ENCODE data around the gene UPK3BL1. TPM values are rescaled to one million over a fixed set of nuclear protein-coding genes. Genes with fewer than 3 reads are reported as not detected.
A peak's percentile ranks its signal among the peaks of the same experiment; 100 is the strongest.
"Not testable (repeated sequence)": the region's sequence is repeated elsewhere in the genome, so short reads cannot be mapped to it uniquely, and the experiment has no call there.

UPK3BL1 gene
- total RNA-seq, 1 donor from 2014 or later = 21.9 TPM

DNA sequence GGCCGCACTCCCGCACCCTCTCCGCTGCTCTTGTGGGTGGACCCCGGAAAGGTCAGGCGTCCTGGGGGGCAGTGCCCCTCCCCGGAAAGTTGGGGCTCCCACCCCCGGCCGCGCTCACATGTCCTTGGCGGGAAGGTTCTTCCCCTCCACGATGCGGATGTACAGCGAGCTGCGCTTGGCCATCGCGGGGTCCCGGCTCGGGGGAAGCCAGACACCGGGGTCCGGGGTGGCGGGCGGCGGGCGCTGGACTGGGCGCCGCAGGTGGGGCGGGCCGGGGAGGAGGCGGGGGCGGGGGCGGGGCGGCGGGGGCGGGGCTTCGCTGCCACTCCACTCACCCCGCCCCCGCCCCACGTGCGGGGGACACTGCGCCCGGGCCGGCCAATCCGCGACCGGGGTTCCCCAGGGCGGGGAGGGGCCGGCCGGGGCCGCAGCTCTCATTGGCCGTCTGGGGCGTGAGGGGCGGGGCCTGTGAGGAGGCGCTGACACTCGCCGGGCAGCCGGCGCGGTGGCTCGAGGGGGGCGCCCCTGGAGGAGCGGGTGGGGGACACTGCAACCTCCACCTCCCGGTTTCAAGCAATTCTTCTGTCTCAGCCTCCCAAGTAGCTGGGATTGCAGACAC is 26.0 kb downstream of the UPK3BL1 start, which contains the start of gene RASA4:
Gene RASA4, minus strand, starts transcription at position 250 of the 619 bp plus-strand sequence. Its CDS starts 67 bp downstream, at position 183.
- H3K36me3 Mint-ChIP-seq (ENCODE audit: unreplicated experiment); DNase-seq; H3K27ac Mint-ChIP-seq (ENCODE audit: unreplicated experiment); H3K27me3 Mint-ChIP-seq (ENCODE audit: unreplicated experiment); H3K4me3 Mint-ChIP-seq (ENCODE audit: unreplicated experiment); H3K4me1 Mint-ChIP-seq (ENCODE audit: low read depth, unreplicated experiment); H3K9me3 Mint-ChIP-seq (ENCODE audit: unreplicated experiment): not testable (repeated sequence)

DNA sequence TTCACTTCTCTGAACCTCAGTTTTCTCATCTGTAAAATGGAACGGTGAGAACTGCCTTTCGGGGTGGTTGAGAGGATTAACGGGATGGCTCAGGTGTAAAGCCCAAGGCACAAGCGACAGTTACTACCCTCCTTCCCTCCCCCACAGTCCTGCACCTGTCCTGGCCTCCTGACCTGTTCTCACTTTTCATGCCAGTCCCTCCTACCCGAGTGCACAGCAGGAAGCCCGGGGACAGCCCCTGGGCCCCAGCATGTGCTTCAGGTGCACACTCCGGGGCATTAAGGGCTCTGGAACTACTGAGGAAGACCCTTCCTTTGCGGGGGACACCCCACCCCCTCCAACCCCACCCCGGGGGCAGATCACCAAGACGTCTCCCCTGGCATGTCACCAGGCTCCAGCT is 26.7 kb downstream of the UPK3BL1 start:
- H3K9me3 Mint-ChIP-seq (ENCODE audit: unreplicated experiment); DNase-seq; H3K27me3 Mint-ChIP-seq (ENCODE audit: unreplicated experiment); H3K36me3 Mint-ChIP-seq (ENCODE audit: unreplicated experiment); H3K4me3 Mint-ChIP-seq (ENCODE audit: unreplicated experiment); H3K4me1 Mint-ChIP-seq (ENCODE audit: low read depth, unreplicated experiment); H3K27ac Mint-ChIP-seq (ENCODE audit: unreplicated experiment): not testable (repeated sequence)

DNA sequence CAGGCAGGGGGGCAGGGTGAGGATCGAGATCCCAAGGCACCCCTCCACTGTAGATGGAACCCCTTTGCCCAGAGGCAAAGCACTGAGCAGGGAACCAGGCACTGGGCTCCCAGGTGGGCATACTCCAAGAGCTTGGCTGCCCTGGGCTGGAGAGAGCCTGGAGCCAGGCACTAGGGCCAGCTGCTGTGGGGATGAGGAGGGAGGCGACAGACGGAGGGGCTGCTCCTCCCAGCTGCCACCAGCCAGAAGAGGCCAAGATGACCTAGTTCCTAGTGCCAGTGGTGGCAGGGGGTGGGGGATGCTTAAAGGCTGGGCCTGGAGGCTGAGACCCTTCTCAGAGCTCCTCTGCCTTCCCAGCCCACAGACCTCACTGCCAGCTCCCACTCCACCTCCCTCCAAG is 27.7 kb downstream of the UPK3BL1 start:
- not testable (repeated sequence) for H3K27ac Mint-ChIP-seq (ENCODE audit: unreplicated experiment); H3K36me3 Mint-ChIP-seq (ENCODE audit: unreplicated experiment); H3K27me3 Mint-ChIP-seq (ENCODE audit: unreplicated experiment); H3K4me3 Mint-ChIP-seq (ENCODE audit: unreplicated experiment); H3K9me3 Mint-ChIP-seq (ENCODE audit: unreplicated experiment); H3K4me1 Mint-ChIP-seq (ENCODE audit: low read depth, unreplicated experiment); DNase-seq

DNA sequence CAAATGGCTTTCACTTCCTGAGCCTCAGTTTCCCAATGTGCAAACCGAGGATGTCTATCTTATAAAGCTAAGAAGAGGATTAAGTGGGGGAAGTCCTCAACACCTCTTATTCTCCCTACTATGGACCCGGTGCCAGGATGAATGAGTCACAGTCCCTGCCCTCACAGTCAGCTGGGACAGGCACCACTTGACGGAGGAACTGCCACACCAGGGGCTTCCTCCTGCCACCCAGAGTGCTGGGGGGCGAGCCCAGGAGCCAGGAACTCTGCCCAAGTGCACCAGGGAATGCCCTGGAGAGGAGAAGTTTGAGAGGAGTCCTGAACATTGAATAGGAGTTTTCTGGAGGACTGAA is 28.3 kb downstream of the UPK3BL1 start:
- DNase-seq; H3K27me3 Mint-ChIP-seq (ENCODE audit: unreplicated experiment); H3K9me3 Mint-ChIP-seq (ENCODE audit: unreplicated experiment); H3K4me1 Mint-ChIP-seq (ENCODE audit: low read depth, unreplicated experiment); H3K36me3 Mint-ChIP-seq (ENCODE audit: unreplicated experiment); H3K4me3 Mint-ChIP-seq (ENCODE audit: unreplicated experiment); H3K27ac Mint-ChIP-seq (ENCODE audit: unreplicated experiment): not testable (repeated sequence)

DNA sequence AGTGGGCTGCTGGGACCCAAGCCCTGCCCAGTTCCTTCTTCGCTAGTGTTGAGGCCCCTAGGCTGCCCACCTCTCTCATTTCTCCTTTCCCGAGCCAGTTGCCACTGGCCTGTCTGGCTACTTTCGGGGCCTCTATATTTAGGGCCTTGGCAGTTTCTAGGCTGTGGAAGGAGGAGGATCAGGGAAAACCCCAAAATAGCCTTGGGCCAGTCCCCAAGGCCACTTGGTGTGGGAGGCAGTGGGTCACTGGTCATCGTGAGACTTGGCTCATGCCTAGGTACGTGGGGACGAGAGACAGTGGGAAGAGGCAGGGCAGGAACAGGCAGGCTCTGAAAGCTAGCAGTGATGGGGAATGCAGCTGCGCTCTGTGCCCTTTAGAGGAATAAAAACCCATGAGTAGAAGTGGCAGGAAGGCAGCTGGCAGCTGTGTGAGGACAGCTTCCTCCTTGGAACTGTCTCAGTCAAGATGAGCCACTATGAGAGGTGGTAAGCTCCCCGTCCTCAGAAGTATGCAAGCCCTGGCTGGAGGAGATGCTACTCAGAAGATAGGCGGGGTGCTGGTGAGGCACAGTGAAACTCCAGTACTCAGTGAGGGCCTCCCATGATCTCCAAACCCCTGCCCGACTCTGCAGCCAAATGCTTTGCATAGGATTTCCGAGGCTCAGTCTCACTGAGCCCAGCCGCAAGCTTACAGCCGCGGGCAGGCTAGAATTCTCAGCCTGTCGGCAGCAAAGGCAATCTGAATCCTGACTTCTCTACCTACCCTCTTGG is 28.8 kb downstream of the UPK3BL1 start:
- H3K27ac Mint-ChIP-seq (ENCODE audit: unreplicated experiment); H3K9me3 Mint-ChIP-seq (ENCODE audit: unreplicated experiment); H3K36me3 Mint-ChIP-seq (ENCODE audit: unreplicated experiment); H3K4me3 Mint-ChIP-seq (ENCODE audit: unreplicated experiment); H3K4me1 Mint-ChIP-seq (ENCODE audit: low read depth, unreplicated experiment); H3K27me3 Mint-ChIP-seq (ENCODE audit: unreplicated experiment); DNase-seq: not testable (repeated sequence)

DNA sequence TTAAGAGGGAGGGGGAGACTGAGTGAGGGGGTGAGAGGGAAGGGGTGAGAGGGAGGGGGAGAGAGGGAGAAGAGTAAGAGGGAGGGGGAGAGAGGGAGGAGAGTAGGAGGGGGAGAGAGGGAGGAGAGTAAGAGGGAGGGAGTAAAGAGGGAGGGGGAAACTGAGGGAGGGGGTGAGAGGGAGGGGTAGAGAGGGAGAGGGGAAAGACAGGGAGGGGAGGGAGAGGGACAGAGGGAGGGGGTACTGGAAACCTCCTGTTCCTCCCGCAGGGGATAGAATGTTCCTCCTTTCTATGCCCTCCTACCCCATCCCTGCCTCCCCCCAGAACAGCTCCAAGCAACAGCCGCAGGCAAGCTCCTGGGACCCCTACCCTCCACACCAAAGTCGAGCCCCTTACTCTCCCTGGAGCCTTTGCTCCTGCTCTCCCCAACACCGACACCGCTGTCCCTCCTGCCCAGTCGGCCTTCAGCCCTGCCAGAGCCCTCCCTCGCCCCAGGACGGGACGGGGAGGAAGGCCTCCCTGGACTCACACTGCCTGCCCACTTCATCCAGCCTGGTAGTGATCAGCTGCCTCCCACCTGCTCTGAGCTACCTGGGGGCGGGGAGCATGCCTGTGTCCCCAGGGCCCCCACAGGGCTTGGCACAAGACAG is 30.8 kb downstream of the UPK3BL1 start:
- not testable (repeated sequence) for H3K27me3 Mint-ChIP-seq (ENCODE audit: unreplicated experiment); H3K4me1 Mint-ChIP-seq (ENCODE audit: low read depth, unreplicated experiment); H3K9me3 Mint-ChIP-seq (ENCODE audit: unreplicated experiment); H3K27ac Mint-ChIP-seq (ENCODE audit: unreplicated experiment); H3K4me3 Mint-ChIP-seq (ENCODE audit: unreplicated experiment); H3K36me3 Mint-ChIP-seq (ENCODE audit: unreplicated experiment)
- peak; percentile 48 for DNase-seq

DNA sequence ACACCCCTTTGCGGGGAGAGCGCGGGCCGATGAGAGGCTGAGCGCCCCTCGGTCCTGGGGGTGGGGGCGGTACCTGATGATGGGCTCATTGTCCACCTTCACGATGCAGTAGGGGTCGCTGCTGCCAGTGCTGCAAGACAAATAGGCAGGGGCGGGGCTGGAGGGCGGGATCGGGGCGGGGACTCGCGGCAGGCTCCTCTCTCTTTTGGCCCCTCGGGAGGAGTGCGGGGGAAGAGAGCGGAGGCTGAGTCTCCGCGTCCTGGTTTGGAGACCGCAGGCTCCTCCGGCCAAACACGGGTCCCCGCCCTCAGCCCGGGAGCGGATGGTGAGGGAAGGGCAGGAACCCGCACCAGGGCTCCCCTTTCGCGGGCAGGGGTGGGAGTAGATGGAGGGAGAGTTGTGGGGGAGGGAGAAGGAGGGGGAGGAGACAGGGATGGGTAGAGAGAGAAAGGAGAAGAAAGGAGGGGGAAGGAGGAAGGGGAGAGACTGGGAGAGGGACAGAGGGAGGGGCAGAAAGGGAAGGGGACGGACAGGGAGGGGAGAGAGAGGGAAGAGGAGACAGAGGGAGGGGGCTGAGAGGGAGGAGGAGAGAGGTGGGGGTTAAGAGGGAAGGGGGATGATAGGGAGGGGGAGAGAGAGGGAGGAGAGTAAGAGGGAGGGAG is 31.4 kb downstream of the UPK3BL1 start:
- H3K27ac Mint-ChIP-seq (ENCODE audit: unreplicated experiment); H3K4me1 Mint-ChIP-seq (ENCODE audit: low read depth, unreplicated experiment); H3K9me3 Mint-ChIP-seq (ENCODE audit: unreplicated experiment); DNase-seq; H3K27me3 Mint-ChIP-seq (ENCODE audit: unreplicated experiment); H3K4me3 Mint-ChIP-seq (ENCODE audit: unreplicated experiment); H3K36me3 Mint-ChIP-seq (ENCODE audit: unreplicated experiment): not testable (repeated sequence)

DNA sequence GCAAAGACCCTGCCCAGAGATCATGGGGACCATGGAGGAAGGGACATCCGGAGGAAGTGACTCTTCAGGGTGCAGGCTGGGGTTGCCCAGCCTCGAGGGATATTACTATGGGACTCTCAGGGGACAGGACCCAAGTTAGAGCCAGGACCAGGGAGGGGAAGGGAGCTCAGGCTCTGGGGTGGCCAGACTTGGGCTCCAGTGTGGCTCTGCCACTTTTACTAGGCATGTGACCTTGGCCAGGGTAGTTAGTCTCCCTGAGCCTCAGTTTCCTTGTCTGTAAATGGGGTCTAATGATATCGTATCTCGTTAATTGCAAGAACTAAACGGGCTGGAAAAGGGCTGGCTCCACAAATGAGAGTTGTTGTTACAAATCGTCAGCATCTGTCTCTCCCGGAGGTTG is 32.1 kb downstream of the UPK3BL1 start:
- H3K27ac Mint-ChIP-seq (ENCODE audit: unreplicated experiment); H3K4me3 Mint-ChIP-seq (ENCODE audit: unreplicated experiment); H3K36me3 Mint-ChIP-seq (ENCODE audit: unreplicated experiment); H3K9me3 Mint-ChIP-seq (ENCODE audit: unreplicated experiment); DNase-seq; H3K4me1 Mint-ChIP-seq (ENCODE audit: low read depth, unreplicated experiment); H3K27me3 Mint-ChIP-seq (ENCODE audit: unreplicated experiment): not testable (repeated sequence)

DNA sequence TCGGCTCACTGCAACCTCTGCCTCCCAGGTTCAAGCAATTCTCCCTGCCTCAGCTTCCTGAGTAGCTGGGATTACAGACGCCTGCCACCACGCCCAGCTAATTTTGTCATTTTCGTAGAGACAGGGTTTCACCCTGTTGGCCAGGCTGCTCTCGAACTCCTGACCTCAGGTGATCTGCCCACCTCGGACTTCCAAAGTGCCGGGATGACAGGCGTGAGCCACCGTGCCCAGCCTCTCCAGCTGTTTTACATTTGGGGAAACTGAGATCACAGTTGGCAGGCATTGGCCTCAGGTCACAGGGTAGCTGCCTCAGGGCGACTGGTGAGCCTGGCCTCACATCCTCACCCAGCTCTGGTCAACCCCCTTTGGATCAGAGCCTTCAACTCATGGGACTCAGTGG is 32.9 kb downstream of the UPK3BL1 start:
- not testable (repeated sequence) for H3K9me3 Mint-ChIP-seq (ENCODE audit: unreplicated experiment); H3K4me1 Mint-ChIP-seq (ENCODE audit: low read depth, unreplicated experiment)

DNA sequence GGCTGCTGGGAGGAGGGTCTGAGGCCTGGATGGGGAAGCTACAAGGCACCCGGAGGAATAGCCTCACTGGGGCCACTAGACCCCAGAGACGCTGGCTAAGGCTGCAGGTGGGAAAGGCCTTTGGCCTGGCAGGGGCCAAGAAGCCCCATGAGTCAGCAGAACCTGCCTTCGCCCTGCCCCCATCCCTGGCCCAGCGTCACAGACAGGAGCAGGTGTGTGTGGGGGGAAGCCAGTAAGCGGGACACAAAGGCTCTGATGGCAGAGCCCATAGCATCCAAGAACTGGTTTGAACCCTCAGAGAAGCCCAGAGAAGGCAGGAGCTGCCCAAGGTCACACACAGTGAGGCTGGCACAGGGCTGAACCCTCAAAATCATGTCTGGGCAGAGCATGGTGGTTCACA is 35.7 kb downstream of the UPK3BL1 start:
- H3K27ac Mint-ChIP-seq (ENCODE audit: unreplicated experiment); DNase-seq; H3K27me3 Mint-ChIP-seq (ENCODE audit: unreplicated experiment); H3K4me3 Mint-ChIP-seq (ENCODE audit: unreplicated experiment); H3K36me3 Mint-ChIP-seq (ENCODE audit: unreplicated experiment); H3K4me1 Mint-ChIP-seq (ENCODE audit: low read depth, unreplicated experiment); H3K9me3 Mint-ChIP-seq (ENCODE audit: unreplicated experiment): not testable (repeated sequence)

More for the DNA sequence above, 32.9 kb downstream of the UPK3BL1 start:
- H3K4me3 Mint-ChIP-seq (ENCODE audit: unreplicated experiment); DNase-seq; H3K27ac Mint-ChIP-seq (ENCODE audit: unreplicated experiment); H3K36me3 Mint-ChIP-seq (ENCODE audit: unreplicated experiment); H3K27me3 Mint-ChIP-seq (ENCODE audit: unreplicated experiment): not testable (repeated sequence)

DNA sequence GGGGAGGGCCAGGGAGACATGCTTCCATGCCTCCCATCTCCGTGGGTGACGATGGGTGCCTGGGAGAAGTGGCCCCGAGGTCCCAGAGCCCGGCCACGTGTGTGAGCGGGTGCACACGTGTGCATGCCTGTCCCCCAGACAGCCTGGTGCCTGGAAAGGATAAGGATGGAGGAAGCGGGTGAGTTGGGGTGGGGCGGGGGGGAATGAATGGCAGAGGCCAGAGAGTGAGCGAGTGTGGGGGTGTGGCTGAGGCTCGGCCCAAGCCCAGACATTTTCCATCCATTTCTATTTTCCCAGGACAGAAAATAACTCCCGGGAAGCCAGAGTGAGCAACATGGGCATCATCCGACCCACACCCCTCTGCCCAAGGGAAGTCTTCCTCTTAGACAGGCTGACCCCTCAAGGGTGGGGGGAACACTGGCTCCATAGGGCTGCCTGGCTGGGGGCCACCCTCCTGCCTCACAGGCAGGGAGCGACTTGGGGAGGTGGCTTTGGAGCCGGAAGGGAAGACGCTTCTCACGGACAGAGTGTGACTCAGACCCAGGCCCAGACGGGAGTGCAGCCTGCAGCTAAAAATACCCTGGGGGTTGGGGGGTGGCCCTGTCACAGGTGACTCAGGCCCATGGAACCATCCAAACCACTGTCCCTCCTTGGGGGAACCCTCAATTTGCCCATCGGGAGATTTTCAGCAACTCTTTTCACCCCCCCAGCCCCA is 38.0 kb downstream of the UPK3BL1 start:
- not testable (repeated sequence) for H3K4me1 Mint-ChIP-seq (ENCODE audit: low read depth, unreplicated experiment); H3K4me3 Mint-ChIP-seq (ENCODE audit: unreplicated experiment); DNase-seq; H3K36me3 Mint-ChIP-seq (ENCODE audit: unreplicated experiment); H3K9me3 Mint-ChIP-seq (ENCODE audit: unreplicated experiment); H3K27ac Mint-ChIP-seq (ENCODE audit: unreplicated experiment); H3K27me3 Mint-ChIP-seq (ENCODE audit: unreplicated experiment)
